ENCODE results near the gene NR6A1.

The NR6A1 gene

DNA sequence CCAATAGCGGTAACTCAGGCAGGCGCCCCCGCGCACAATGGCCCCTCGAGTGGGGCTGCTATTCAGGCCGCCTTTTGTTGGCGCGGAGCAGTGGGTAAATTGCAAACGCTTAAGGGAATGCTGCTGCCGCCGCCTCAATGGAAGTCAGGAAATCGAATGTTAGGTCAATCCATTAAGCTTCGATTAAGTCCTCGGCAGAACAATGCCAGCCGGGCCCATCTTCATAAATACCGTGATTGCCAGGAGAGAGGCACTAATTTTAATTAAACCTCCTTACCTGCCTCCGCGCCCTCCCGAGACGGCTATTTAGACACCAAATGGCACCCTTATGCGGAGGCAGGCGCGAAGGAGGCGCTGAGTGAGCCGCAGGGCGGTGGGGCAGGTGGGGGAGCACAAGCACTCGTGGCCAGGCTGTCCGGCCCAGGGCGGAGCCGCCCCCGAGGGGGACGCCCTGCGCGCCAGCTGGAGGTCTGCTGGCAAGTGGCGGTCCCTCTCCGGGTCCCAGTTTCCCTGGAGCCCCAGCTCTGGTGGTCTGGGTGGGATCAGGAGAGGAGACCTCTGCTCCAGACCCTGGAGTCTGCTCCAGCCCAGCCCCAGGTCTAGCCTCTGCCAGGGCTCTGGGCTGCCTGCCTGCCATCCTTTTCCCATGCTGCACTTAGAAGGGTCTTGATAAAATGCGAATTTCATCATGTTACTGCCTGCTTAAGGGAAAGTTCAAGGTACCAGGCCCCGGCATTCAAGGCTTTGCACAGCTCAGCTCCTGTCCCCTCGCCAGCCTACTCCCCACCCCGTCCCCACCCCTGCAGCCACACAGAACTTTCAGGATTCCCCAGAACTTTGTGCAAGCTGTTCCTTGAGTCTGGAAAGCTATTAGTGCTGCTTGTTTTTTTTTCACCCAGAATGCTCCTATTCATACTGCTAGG lies 283.6 kb downstream of the NR6A1 start:
- Histone ChIP-seq H3K9ac (ENCODE audit: insufficient read length) (no peak overlapping the region), H3K4me3 (no peak overlapping the region), H3K36me3 (ENCODE audit: insufficient read depth, low read length) (no peaks in the 10 kb centered on the region), H3K27ac (no peak overlapping the region), H3K9me3 (ENCODE audit: low read depth, low read length) (no peaks in the 10 kb centered on the region)
- no peak for TF ChIP-seq POLR2AphosphoS5 (IDR thresholded peaks at IDR 0.05; ENCODE audit: borderline replicate concordance, low read depth, low read length)
- TF ChIP-seq EZH2 (IDR thresholded peaks at IDR 0.05), result no peak
- no peak for TF ChIP-seq FOXP2 (optimal IDR thresholded peaks at IDR 0.05; ENCODE audit: control extremely low read depth, extremely low read length, insufficient read depth)
- DNase-seq (ENCODE audit: low read depth, low spot score), result no peak

DNA sequence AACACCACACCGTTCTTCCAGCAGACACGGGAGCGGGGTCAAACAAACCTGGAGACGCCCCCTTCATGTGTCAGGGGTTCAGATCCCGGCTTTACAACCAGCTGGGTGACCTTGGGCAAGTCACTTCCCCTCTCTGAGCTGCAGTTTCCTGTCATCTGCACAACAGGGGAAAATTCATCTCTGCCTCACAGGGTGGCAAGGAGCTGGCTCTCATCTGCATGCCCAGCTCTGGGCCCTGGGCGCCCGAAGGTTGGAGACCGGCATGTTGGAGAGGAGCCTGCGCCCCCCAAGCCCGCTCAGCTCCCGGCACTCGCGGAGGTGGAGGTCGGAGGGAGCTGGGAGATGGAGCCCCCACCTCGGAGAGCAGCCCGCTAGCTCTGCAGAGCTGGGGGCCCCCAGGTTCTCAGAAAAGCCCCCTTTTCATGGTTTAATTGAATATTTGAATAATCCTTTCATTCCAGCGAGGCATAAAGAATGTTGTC lies 284.3 kb downstream of the NR6A1 start:
- H3K36me3 ChIP-seq (ENCODE audit: insufficient read depth, low read length), result no peaks in the 10 kb centered on the region
- no peak for TF ChIP-seq EZH2 (IDR thresholded peaks at IDR 0.05)
- TF ChIP-seq POLR2AphosphoS5 (IDR thresholded peaks at IDR 0.05; ENCODE audit: borderline replicate concordance, low read depth, low read length), result no peak
- TF ChIP-seq FOXP2 (optimal IDR thresholded peaks at IDR 0.05; ENCODE audit: control extremely low read depth, extremely low read length, insufficient read depth), result no peak
- DNase-seq (ENCODE audit: low read depth, low spot score), result no peak
- no peaks in the 10 kb centered on the region for H3K9me3 ChIP-seq (ENCODE audit: low read depth, low read length)
- H3K9ac ChIP-seq (ENCODE audit: insufficient read length), result no peak overlapping the region
- H3K4me3 ChIP-seq, result no peak overlapping the region
- H3K27ac ChIP-seq, result no peak overlapping the region

DNA sequence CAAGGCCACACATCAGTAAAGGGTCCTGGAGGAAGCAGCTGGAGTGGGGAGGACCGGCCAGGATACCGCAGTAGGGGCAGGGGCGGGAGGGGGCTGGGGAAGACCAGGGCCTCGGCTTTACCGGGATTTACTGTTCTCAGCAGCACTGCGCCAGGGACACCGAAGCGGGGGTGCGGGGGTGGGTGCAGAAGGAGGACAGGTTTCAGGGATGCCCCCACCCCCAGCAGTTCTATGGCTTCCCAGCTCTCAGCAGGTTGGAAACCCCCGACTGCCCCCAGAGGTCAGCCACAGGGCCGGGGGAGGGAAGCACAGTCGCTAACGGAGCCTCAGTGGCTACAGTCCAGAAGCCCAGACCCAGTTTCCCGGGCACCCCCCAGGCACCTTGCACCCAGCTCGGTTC lies 285.2 kb downstream of the NR6A1 start:
- no peak for TF ChIP-seq EZH2 (IDR thresholded peaks at IDR 0.05)
- no peak for TF ChIP-seq POLR2AphosphoS5 (IDR thresholded peaks at IDR 0.05; ENCODE audit: borderline replicate concordance, low read depth, low read length)
- no peak for TF ChIP-seq FOXP2 (optimal IDR thresholded peaks at IDR 0.05; ENCODE audit: control extremely low read depth, extremely low read length, insufficient read depth)
- H3K36me3 ChIP-seq (ENCODE audit: insufficient read depth, low read length), result no peaks in the 10 kb centered on the region
- H3K9ac ChIP-seq (ENCODE audit: insufficient read length), result no peak overlapping the region
- no peaks in the 10 kb centered on the region for H3K9me3 ChIP-seq (ENCODE audit: low read depth, low read length)
- H3K27ac ChIP-seq, result no peak overlapping the region
- no peak for DNase-seq (ENCODE audit: low read depth, low spot score)
- no peak overlapping the region for H3K4me3 ChIP-seq

DNA sequence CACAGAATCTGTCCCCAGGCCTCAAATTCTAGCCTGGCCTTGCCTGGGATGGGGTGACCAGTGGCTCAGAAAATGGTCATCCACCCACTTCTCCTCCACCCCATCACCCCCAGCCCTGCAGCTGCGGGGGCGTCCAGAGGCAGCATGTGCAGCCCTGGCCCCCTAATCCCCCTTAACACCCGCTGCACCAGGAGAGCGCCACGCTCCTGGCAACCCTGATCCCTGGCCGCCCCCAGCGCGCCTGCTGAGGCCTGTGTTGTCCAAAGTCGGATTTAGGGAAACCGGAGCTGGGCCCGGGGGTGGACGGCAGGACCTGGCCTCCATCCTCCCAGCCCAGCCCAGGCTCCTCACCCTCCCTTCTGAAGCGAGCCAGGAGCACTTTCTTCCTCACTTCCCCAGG lies 285.9 kb downstream of the NR6A1 start:
- no peaks in the 10 kb centered on the region for H3K36me3 ChIP-seq (ENCODE audit: insufficient read depth, low read length)
- no peak overlapping the region for H3K27ac ChIP-seq
- no peak for TF ChIP-seq POLR2AphosphoS5 (IDR thresholded peaks at IDR 0.05; ENCODE audit: borderline replicate concordance, low read depth, low read length)
- no peak for TF ChIP-seq EZH2 (IDR thresholded peaks at IDR 0.05)
- TF ChIP-seq FOXP2 (optimal IDR thresholded peaks at IDR 0.05; ENCODE audit: control extremely low read depth, extremely low read length, insufficient read depth), result no peak
- no peak overlapping the region for H3K9ac ChIP-seq (ENCODE audit: insufficient read length)
- no peak overlapping the region for H3K4me3 ChIP-seq
- no peak for DNase-seq (ENCODE audit: low read depth, low spot score)
- no peaks in the 10 kb centered on the region for H3K9me3 ChIP-seq (ENCODE audit: low read depth, low read length)

DNA sequence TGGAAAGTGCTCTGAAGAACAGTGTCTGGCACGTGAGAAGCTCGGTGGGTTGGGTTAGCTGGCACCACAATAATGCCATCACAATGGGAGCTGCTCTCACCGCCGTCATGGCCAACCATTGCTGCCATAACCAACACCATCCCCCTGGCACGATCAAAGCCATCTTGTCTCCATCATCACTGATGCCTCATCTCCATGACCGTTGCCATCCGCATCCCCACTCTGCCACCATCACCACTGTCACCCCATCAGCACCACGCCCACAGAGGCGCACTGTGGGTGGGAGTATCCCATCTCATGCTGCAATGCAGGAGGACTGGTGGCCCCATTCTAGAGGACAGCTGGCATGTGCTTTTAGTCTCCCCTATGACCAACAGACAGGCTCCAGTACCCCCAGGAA lies 287.6 kb downstream of the NR6A1 start:
- Histone ChIP-seq H3K27ac (no peak overlapping the region), H3K36me3 (ENCODE audit: insufficient read depth, low read length) (no peaks in the 10 kb centered on the region), H3K4me3 (no peak overlapping the region), H3K9me3 (ENCODE audit: low read depth, low read length) (no peaks in the 10 kb centered on the region), H3K9ac (ENCODE audit: insufficient read length) (no peak overlapping the region)
- DNase-seq (ENCODE audit: low read depth, low spot score), result no peak
- no peak for TF ChIP-seq EZH2 (IDR thresholded peaks at IDR 0.05)
- TF ChIP-seq FOXP2 (optimal IDR thresholded peaks at IDR 0.05; ENCODE audit: control extremely low read depth, extremely low read length, insufficient read depth), result no peak
- no peak for TF ChIP-seq POLR2AphosphoS5 (IDR thresholded peaks at IDR 0.05; ENCODE audit: borderline replicate concordance, low read depth, low read length)

DNA sequence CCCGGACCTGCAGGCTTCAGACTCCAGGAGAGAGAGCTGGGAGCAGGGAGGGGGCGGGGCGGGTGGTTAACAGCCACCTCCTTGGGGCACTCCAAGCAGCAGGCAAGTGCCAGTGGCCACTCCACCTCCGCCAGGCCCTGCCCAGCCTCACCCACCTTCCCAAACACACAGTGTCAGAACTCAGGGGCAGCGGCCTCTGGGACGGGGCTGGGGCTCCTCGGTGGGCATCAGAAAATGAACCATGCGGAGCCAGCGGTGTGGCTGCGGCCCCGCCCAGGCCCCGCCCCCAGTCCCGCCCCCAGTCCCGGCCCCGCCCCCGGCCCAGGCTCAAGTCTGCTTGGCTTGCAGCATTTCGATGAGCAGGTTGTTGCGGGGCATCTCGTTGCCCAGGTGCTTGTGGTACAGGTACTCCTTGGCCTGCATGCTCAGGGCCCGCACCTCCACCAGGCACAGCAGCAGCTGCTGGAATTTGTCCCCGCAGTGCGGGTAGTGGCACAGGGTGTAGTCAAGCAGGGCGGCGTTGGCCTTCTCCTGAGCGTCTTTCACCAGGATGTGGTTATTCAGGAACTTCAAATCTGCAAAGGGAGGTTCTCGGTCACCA lies 288.6 kb downstream of the NR6A1 start:
- Histone ChIP-seq H3K9me3 (ENCODE audit: low read depth, low read length) (no peaks in the 10 kb centered on the region), H3K9ac (ENCODE audit: insufficient read length) (no peak overlapping the region), H3K4me3 (peak overlapping the region; percentile 63), H3K27ac (no peak overlapping the region), H3K36me3 (ENCODE audit: insufficient read depth, low read length) (no peaks in the 10 kb centered on the region)
- DNase-seq (ENCODE audit: low read depth, low spot score), result no peak
- TF ChIP-seq POLR2AphosphoS5 (IDR thresholded peaks at IDR 0.05; ENCODE audit: borderline replicate concordance, low read depth, low read length), result no peak

DNA sequence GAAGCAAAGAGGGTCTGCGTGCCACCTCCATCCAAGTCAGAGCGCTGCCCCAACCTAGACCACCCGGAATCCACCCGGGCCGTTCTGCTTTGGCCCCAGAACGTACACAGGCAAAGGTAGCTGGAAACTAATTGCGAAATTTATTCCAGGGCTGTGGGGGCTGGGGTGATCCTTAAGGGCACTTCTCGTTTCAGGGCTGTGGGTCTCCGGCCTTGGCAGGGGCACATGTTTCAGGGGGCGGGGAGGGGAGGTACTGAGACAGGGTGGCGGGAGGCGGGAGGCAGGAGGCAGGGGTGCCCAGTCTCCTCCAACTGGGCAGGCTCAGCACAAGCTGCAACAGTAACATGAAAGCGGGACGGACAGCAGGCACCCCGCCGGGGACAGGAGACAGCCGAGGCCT lies 290.0 kb downstream of the NR6A1 start:
- no peak for DNase-seq (ENCODE audit: low read depth, low spot score)
- H3K27ac ChIP-seq, result no peak overlapping the region
- H3K4me3 ChIP-seq, result no peak overlapping the region
- no peaks in the 10 kb centered on the region for H3K9me3 ChIP-seq (ENCODE audit: low read depth, low read length)
- no peak for TF ChIP-seq EZH2 (IDR thresholded peaks at IDR 0.05)
- TF ChIP-seq POLR2AphosphoS5 (IDR thresholded peaks at IDR 0.05; ENCODE audit: borderline replicate concordance, low read depth, low read length), result no peak
- no peak for TF ChIP-seq FOXP2 (optimal IDR thresholded peaks at IDR 0.05; ENCODE audit: control extremely low read depth, extremely low read length, insufficient read depth)
- H3K9ac ChIP-seq (ENCODE audit: insufficient read length), result no peak overlapping the region
- no peaks in the 10 kb centered on the region for H3K36me3 ChIP-seq (ENCODE audit: insufficient read depth, low read length)

DNA sequence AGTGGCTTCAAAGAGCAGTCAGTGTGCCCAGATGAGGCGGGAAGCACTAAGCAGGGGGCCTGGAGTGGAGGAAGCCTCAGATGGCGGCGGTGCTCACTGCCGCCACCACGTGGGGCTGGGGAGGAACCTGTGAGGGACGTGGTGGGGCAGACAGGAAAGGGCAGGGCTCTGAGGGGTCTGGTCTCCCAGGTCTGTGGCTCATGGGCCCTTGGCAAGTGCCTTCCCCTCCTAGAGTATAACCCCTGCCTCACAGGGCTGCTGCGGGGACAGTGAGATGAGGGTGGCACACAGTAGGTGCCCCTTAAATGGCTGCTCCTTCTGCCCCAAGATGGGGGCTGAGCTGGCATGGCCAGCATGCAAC lies 290.5 kb downstream of the NR6A1 start:
- no peak overlapping the region for H3K27ac ChIP-seq
- no peak for TF ChIP-seq EZH2 (IDR thresholded peaks at IDR 0.05)
- TF ChIP-seq FOXP2 (optimal IDR thresholded peaks at IDR 0.05; ENCODE audit: control extremely low read depth, extremely low read length, insufficient read depth), result no peak
- no peak overlapping the region for H3K9ac ChIP-seq (ENCODE audit: insufficient read length)
- H3K4me3 ChIP-seq, result no peak overlapping the region
- DNase-seq (ENCODE audit: low read depth, low spot score), result no peak
- H3K9me3 ChIP-seq (ENCODE audit: low read depth, low read length), result no peaks in the 10 kb centered on the region
- H3K36me3 ChIP-seq (ENCODE audit: insufficient read depth, low read length), result no peaks in the 10 kb centered on the region
